ENCODE data around the gene ACADL.

Gene ACADL

DNA sequence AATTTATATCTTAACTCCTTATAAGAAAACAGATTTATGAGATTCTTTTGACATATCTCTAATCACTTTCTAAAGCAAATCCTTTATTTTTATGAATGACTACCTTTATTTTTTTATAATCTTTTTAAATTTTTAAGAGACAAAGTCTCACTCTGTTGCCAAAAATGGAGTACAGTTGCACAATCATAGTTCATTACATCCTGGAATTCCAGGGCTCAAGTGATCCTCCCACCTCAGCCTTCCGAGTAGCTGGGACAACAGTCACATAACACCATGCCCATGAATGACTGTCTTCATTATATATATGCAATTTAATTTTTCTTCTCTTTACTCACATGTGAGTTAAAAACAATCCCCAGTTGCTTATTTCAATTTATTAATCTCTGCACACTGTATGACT is 21.7 kb downstream of the ACADL start:
- H3K27me3 ChIP-seq (ENCODE audit: insufficient read depth, insufficient read length): no peaks in the 10 kb centered on the region
- H3K4me3 ChIP-seq (ENCODE audit: insufficient read length, low read depth): no peak overlapping the region
- TF ChIP-seq ZNF274 (IDR thresholded peaks at IDR 0.05; ENCODE audit: low read depth, low read length) (no peak), YY1 (IDR thresholded peaks at IDR 0.05; ENCODE audit: insufficient read depth, insufficient read length) (no peak)

DNA sequence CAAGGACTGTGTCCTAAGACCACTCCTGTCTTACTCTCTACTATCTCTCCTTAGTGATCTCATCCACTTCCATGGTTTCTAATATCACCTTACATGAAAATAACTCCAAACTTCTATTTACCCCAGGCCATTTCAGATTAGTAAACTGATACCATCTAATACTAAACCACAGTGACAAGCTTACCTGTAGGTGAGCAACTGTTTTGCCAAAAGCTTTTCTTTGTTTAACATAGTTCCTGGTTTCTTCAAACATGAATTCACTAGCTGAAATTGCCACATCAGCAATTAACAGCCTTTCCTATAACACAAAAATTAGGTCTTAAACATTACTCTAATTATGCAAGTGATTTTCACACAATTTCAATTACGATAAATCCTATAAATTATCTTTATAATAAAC is 22.1 kb downstream of the ACADL start:
- Histone ChIP-seq H3K4me1 (ENCODE audit: insufficient read depth, insufficient read length) (no peaks in the 10 kb centered on the region), H3K4me3 (ENCODE audit: insufficient read length, low read depth) (no peak overlapping the region), H3K36me3 (ENCODE audit: insufficient read depth, insufficient read length, low read length) (no peaks in the 10 kb centered on the region), H3K9ac (ENCODE audit: insufficient read length, low read depth) (no peak overlapping the region), H3K27me3 (ENCODE audit: insufficient read depth, insufficient read length) (no peaks in the 10 kb centered on the region), H3K9me3 (ENCODE audit: insufficient read depth, low read length) (no peaks in the 10 kb centered on the region)
- DNase-seq (ENCODE audit: low read depth, low spot score): no peak
- no peak for TF ChIP-seq SUZ12 (IDR thresholded peaks at IDR 0.05; ENCODE audit: extremely low read depth, insufficient read depth, insufficient read length)
- no peak for TF ChIP-seq ZNF274 (IDR thresholded peaks at IDR 0.05; ENCODE audit: low read depth, low read length)
- no peak for TF ChIP-seq YY1 (IDR thresholded peaks at IDR 0.05; ENCODE audit: insufficient read depth, insufficient read length)

More for the DNA sequence above, 21.7 kb downstream of the ACADL start:
- H3K36me3 ChIP-seq (ENCODE audit: insufficient read depth, insufficient read length, low read length): no peaks in the 10 kb centered on the region
- no peak for DNase-seq (ENCODE audit: low read depth, low spot score)
- H3K4me1 ChIP-seq (ENCODE audit: insufficient read depth, insufficient read length): no peaks in the 10 kb centered on the region
- no peaks in the 10 kb centered on the region for H3K9me3 ChIP-seq (ENCODE audit: insufficient read depth, low read length)
- no peak overlapping the region for H3K9ac ChIP-seq (ENCODE audit: insufficient read length, low read depth)

GRCh38 chr2:210199854-210200253 is 25.4 kb downstream of the ACADL start:
- TF ChIP-seq ZNF274 (IDR thresholded peaks at IDR 0.05; ENCODE audit: low read depth, low read length) (no peak), SUZ12 (IDR thresholded peaks at IDR 0.05; ENCODE audit: extremely low read depth, insufficient read depth, insufficient read length) (no peak), YY1 (IDR thresholded peaks at IDR 0.05; ENCODE audit: insufficient read depth, insufficient read length) (no peak)
- Histone ChIP-seq H3K27me3 (ENCODE audit: insufficient read depth, insufficient read length) (no peaks in the 10 kb centered on the region), H3K4me1 (ENCODE audit: insufficient read depth, insufficient read length) (no peaks in the 10 kb centered on the region), H3K36me3 (ENCODE audit: insufficient read depth, insufficient read length, low read length) (no peaks in the 10 kb centered on the region), H3K4me3 (ENCODE audit: insufficient read length, low read depth) (no peak overlapping the region), H3K9ac (ENCODE audit: insufficient read length, low read depth) (no peak overlapping the region), H3K9me3 (ENCODE audit: insufficient read depth, low read length) (no peaks in the 10 kb centered on the region)
- DNase-seq (ENCODE audit: low read depth, low spot score): no peak

DNA sequence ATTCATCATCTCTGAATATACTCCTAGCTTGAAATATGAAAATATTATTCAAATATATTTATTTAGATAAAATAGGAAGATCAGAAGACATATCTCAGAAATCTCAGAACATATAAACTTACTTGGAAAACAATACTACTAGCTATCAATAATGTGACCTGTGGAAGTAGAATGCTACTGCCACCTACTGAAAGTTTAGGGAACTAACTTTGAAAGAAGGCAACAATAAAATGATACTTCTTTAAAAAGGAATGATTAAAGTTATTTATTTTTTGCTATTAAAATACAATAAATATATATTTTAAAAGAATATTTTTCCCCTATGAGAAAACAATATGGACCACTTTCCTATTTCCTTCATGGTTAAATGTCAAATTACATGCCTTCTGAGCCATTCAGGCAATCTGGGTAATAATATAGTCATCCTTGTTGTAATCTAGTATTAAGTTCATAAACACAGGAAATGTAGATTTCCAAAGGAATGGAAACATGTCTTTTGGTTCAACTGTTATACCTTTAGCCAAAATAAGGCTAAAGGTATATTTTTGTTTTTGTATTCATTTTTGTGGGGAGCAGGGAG is 26.0 kb downstream of the ACADL start:
- no peaks in the 10 kb centered on the region for H3K9me3 ChIP-seq (ENCODE audit: insufficient read depth, low read length)
- H3K36me3 ChIP-seq (ENCODE audit: insufficient read depth, insufficient read length, low read length): no peaks in the 10 kb centered on the region
- no peak for DNase-seq (ENCODE audit: low read depth, low spot score)
- TF ChIP-seq ZNF274 (IDR thresholded peaks at IDR 0.05; ENCODE audit: low read depth, low read length) (no peak), YY1 (IDR thresholded peaks at IDR 0.05; ENCODE audit: insufficient read depth, insufficient read length) (no peak), SUZ12 (IDR thresholded peaks at IDR 0.05; ENCODE audit: extremely low read depth, insufficient read depth, insufficient read length) (no peak)
- H3K27me3 ChIP-seq (ENCODE audit: insufficient read depth, insufficient read length): no peaks in the 10 kb centered on the region
- no peak overlapping the region for H3K4me3 ChIP-seq (ENCODE audit: insufficient read length, low read depth)
- no peaks in the 10 kb centered on the region for H3K4me1 ChIP-seq (ENCODE audit: insufficient read depth, insufficient read length)
- no peak overlapping the region for H3K9ac ChIP-seq (ENCODE audit: insufficient read length, low read depth)

GRCh38 chr2:210198326-210198725 is 26.9 kb downstream of the ACADL start:
- TF ChIP-seq SUZ12 (IDR thresholded peaks at IDR 0.05; ENCODE audit: extremely low read depth, insufficient read depth, insufficient read length): no peak
- TF ChIP-seq YY1 (IDR thresholded peaks at IDR 0.05; ENCODE audit: insufficient read depth, insufficient read length): no peak
- TF ChIP-seq ZNF274 (IDR thresholded peaks at IDR 0.05; ENCODE audit: low read depth, low read length): no peak
- no peaks in the 10 kb centered on the region for H3K9me3 ChIP-seq (ENCODE audit: insufficient read depth, low read length)
- no peak overlapping the region for H3K9ac ChIP-seq (ENCODE audit: insufficient read length, low read depth)
- DNase-seq (ENCODE audit: low read depth, low spot score): no peak
- H3K27me3 ChIP-seq (ENCODE audit: insufficient read depth, insufficient read length): no peaks in the 10 kb centered on the region
- no peaks in the 10 kb centered on the region for H3K4me1 ChIP-seq (ENCODE audit: insufficient read depth, insufficient read length)
- no peaks in the 10 kb centered on the region for H3K36me3 ChIP-seq (ENCODE audit: insufficient read depth, insufficient read length, low read length)
- H3K4me3 ChIP-seq (ENCODE audit: insufficient read length, low read depth): no peak overlapping the region

DNA sequence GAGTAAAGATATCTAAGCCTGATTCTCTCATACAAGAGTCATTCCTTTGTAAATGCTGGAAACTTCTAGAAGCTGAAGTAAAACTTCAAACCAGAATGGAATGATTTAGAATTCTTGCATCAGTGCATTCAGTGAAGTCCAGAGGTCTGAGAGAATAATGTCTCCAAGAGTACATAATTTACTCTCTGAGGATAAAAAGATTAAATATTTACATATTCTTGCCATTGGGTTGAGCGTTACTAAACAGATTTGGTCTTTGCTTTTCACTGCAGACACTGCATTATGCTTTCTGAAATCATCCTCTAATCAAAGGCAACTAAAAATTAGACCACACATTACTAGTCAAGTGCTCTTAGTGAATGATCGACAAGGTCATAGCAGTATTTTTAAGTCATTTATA is 27.5 kb downstream of the ACADL start:
- H3K27me3 ChIP-seq (ENCODE audit: insufficient read depth, insufficient read length): no peaks in the 10 kb centered on the region
- H3K4me3 ChIP-seq (ENCODE audit: insufficient read length, low read depth): no peak overlapping the region
- no peaks in the 10 kb centered on the region for H3K36me3 ChIP-seq (ENCODE audit: insufficient read depth, insufficient read length, low read length)
- H3K4me1 ChIP-seq (ENCODE audit: insufficient read depth, insufficient read length): no peaks in the 10 kb centered on the region
- DNase-seq (ENCODE audit: low read depth, low spot score): no peak
- no peaks in the 10 kb centered on the region for H3K9me3 ChIP-seq (ENCODE audit: insufficient read depth, low read length)
- TF ChIP-seq YY1 (IDR thresholded peaks at IDR 0.05; ENCODE audit: insufficient read depth, insufficient read length) (no peak), SUZ12 (IDR thresholded peaks at IDR 0.05; ENCODE audit: extremely low read depth, insufficient read depth, insufficient read length) (no peak), ZNF274 (IDR thresholded peaks at IDR 0.05; ENCODE audit: low read depth, low read length) (no peak)
- H3K9ac ChIP-seq (ENCODE audit: insufficient read length, low read depth): no peak overlapping the region

GRCh38 chr2:210195101-210195852 is 30.0 kb downstream of the ACADL start:
- H3K4me3 ChIP-seq (ENCODE audit: insufficient read length, low read depth): no peak overlapping the region
- no peaks in the 10 kb centered on the region for H3K9me3 ChIP-seq (ENCODE audit: insufficient read depth, low read length)
- H3K9ac ChIP-seq (ENCODE audit: insufficient read length, low read depth): no peak overlapping the region
- H3K27me3 ChIP-seq (ENCODE audit: insufficient read depth, insufficient read length): no peaks in the 10 kb centered on the region
- TF ChIP-seq SUZ12 (IDR thresholded peaks at IDR 0.05; ENCODE audit: extremely low read depth, insufficient read depth, insufficient read length) (no peak), YY1 (IDR thresholded peaks at IDR 0.05; ENCODE audit: insufficient read depth, insufficient read length) (no peak), ZNF274 (IDR thresholded peaks at IDR 0.05; ENCODE audit: low read depth, low read length) (no peak)
- H3K36me3 ChIP-seq (ENCODE audit: insufficient read depth, insufficient read length, low read length): no peaks in the 10 kb centered on the region
- no peaks in the 10 kb centered on the region for H3K4me1 ChIP-seq (ENCODE audit: insufficient read depth, insufficient read length)
- no peak for DNase-seq (ENCODE audit: low read depth, low spot score)

Data from NT2/D1 (cell line).